H1 (cell line): ENCODE measurements around the gene DOK1. TPM values are rescaled to one million over a fixed set of nuclear protein-coding genes. Genes with fewer than 3 reads are reported as not detected.
"Not testable (repeated sequence)": the region's sequence is repeated elsewhere in the genome, so short reads cannot be mapped to it uniquely, and the experiment has no call there.

Experiments
- CTCF ChIA-PET: fragments of 300-600 bp; sonication (Branson Sonifier 250); formaldehyde crosslinking; loops from one replicate; lab custom pipeline; 2021; ENCODE audit not compliant: partially characterized antibody; lab: Charles Lee
- POLR2A ChIA-PET: fragments of 300-600 bp; sonication (Branson Sonifier 250); formaldehyde crosslinking; loops from one replicate; lab custom pipeline; 2021; ENCODE audit warnings: inconsistent platforms; ENCODE audit not compliant: partially characterized antibody; lab: Charles Lee
- DNase-seq, 2 experiments: peaks; one replicate each; pipeline versions ENCODE4 v3.0.0 to v3.0.0-alpha.2; 2010 to 2022; ENCODE audit warnings: low spot score in 2 of 2, low read depth in 1 of 2, mixed read lengths in 1 of 2
- FAIRE-seq: peaks from 2 replicates; lab custom pipeline; 2011; peaks lifted over from hg19 to GRCh38; lab: Jason Lieb, UNC
- H2AFZ ChIP-seq: 2 replicates; pipeline ENCODE4 v1.8.1; 2012; ENCODE audit warnings: low read length, inconsistent platforms
- H2AK5ac ChIP-seq: 2 replicates; pipeline ENCODE4 v1.6.1; 2013; ENCODE audit warnings: low read depth, low read length
- H2BK120ac ChIP-seq: replicated peaks from 2 replicates; pipeline ENCODE3; 2013; ENCODE audit warnings: low read depth, low read length, inconsistent platforms
- H2BK12ac ChIP-seq: 2 replicates; pipeline ENCODE4 v1.6.1; 2013; ENCODE audit warnings: low read depth, low read length
- H2BK15ac ChIP-seq: 2 replicates; pipeline ENCODE4 v1.6.1; 2013; ENCODE audit warnings: low read length
- H2BK20ac ChIP-seq: 2 replicates; pipeline ENCODE4 v1.6.1; 2013; ENCODE audit warnings: low read length
- H2BK5ac ChIP-seq: 2 replicates; pipeline ENCODE4 v1.6.1; 2013; ENCODE audit warnings: low read depth, low read length
- H3K14ac ChIP-seq: 2 replicates; pipeline ENCODE4 v1.6.1; 2013; ENCODE audit warnings: inconsistent platforms; ENCODE audit not compliant: insufficient read length
- H3K18ac ChIP-seq: 2 replicates; pipeline ENCODE4 v1.6.1; 2013; ENCODE audit warnings: low read length; ENCODE audit errors: extremely low read depth
- H3K23ac ChIP-seq: 2 replicates; pipeline ENCODE4 v1.6.1; 2013; ENCODE audit warnings: inconsistent platforms; ENCODE audit not compliant: insufficient read length
- H3K23me2 ChIP-seq: 2 replicates; pipeline ENCODE4 v1.6.1; 2013; ENCODE audit warnings: low read depth, low read length
- H3K27ac ChIP-seq: 2 replicates; pipeline ENCODE4 v1.6.1; 2011; ENCODE audit warnings: low read depth, low read length, inconsistent platforms
- H3K27me3 ChIP-seq, 4 experiments: replicated peaks in 1 of 4; 1 replicate in 1 of 4; 2 replicates in 3 of 4; pipeline versions ENCODE4 v1.6.1 to v1.8.1; 2011 to 2013; ENCODE audit warnings: low read length in 3 of 4, mild to moderate bottlenecking in 3 of 4, inconsistent platforms in 2 of 4, mixed read lengths in 2 of 4, moderate library complexity in 1 of 4; ENCODE audit not compliant: control insufficient read depth in 3 of 4, insufficient read depth in 3 of 4; ENCODE audit errors: extremely low read depth in 1 of 4
- H3K36me3 ChIP-seq, 4 experiments: 2 replicates each; pipeline versions ENCODE4 v1.6.1 to v1.8.1; 2011 to 2013; ENCODE audit warnings: mild to moderate bottlenecking in 4 of 4, low read length in 3 of 4, moderate library complexity in 2 of 4, control low read depth in 1 of 4, inconsistent platforms in 1 of 4; ENCODE audit not compliant: insufficient read depth in 4 of 4, control insufficient read depth in 2 of 4
- H3K4ac ChIP-seq: replicated peaks from 2 replicates; pipeline ENCODE3; 2013; ENCODE audit warnings: low read length, low read depth, mixed read lengths, inconsistent platforms; ENCODE audit not compliant: insufficient read length
- H3K4me1 ChIP-seq, 4 experiments: replicated peaks in 1 of 4; 1 replicate in 1 of 4; 2 replicates in 3 of 4; pipeline versions ENCODE4 v1.6.1 to v1.8.1; 2011 to 2013; ENCODE audit warnings: low read length in 3 of 4, inconsistent platforms in 2 of 4, mixed read lengths in 1 of 4; ENCODE audit not compliant: insufficient read depth in 4 of 4, control insufficient read depth in 3 of 4
- H3K4me2 ChIP-seq, 2 experiments: 2 replicates each; pipeline versions ENCODE4 v1.6.1 to v1.8.1; 2011 to 2013; ENCODE audit warnings: low read depth in 2 of 2, low read length in 2 of 2, control low read depth in 1 of 2, inconsistent platforms in 1 of 2, mild to moderate bottlenecking in 1 of 2; ENCODE audit not compliant: insufficient read depth in 1 of 2
- H3K4me3 ChIP-seq, 4 experiments: fragments of 200-600, 300-600 bp in 1 of 4; sonication (generic), shearing (Covaris generic), sonication (Bioruptor Twin) in 1 of 4; 2 replicates each; pipeline versions ENCODE4 v1.5.1 to v1.8.1; 2011 to 2016; ENCODE audit warnings: low read length in 4 of 4, low read depth in 3 of 4, control low read depth in 2 of 4, inconsistent platforms in 2 of 4, mild to moderate bottlenecking in 2 of 4, mixed read lengths in 1 of 4, moderate library complexity in 1 of 4; ENCODE audit not compliant: insufficient read depth in 2 of 4; ENCODE audit errors: extremely low read depth in 1 of 4
- H3K56ac ChIP-seq: replicated peaks from 2 replicates; pipeline ENCODE3; 2013; ENCODE audit warnings: low read depth, mild to moderate bottlenecking, mixed read lengths, low read length, inconsistent platforms; ENCODE audit not compliant: insufficient read length
- H3K79me1 ChIP-seq: 2 replicates; pipeline ENCODE4 v1.6.1; 2013; ENCODE audit warnings: low read depth, low read length, control low read depth
- H3K79me2 ChIP-seq, 2 experiments: 2 replicates each; pipeline versions ENCODE4 v1.6.1 to v1.8.1; 2012 to 2013; ENCODE audit warnings: low read length in 2 of 2, mild to moderate bottlenecking in 2 of 2, inconsistent platforms in 1 of 2; ENCODE audit not compliant: insufficient read depth in 2 of 2, control insufficient read depth in 1 of 2
- H3K9ac ChIP-seq, 4 experiments: replicated peaks in 1 of 4; 1 replicate in 1 of 4; 2 replicates in 3 of 4; pipeline versions ENCODE4 v1.6.1 to v1.8.1; 2011 to 2013; ENCODE audit warnings: low read depth in 3 of 4, low read length in 3 of 4, control low read depth in 2 of 4, mild to moderate bottlenecking in 2 of 4, moderate library complexity in 2 of 4, inconsistent platforms in 1 of 4; ENCODE audit errors: extremely low read depth in 1 of 4
- H3K9me3 ChIP-seq, 2 experiments: 2 replicates each; pipeline versions ENCODE4 v1.6.1 to v1.8.1; 2012 to 2013; ENCODE audit warnings: mild to moderate bottlenecking in 2 of 2, moderate library complexity in 2 of 2, control low read depth in 1 of 2, inconsistent platforms in 1 of 2, low read depth in 1 of 2, low read length in 1 of 2, mixed read lengths in 1 of 2; ENCODE audit not compliant: insufficient read depth in 2 of 2
- H4K20me1 ChIP-seq, 2 experiments: replicated peaks in 1 of 2; 2 replicates each; pipeline versions ENCODE3 to v1.8.1; 2011 to 2013; ENCODE audit warnings: inconsistent platforms in 2 of 2, low read length in 2 of 2, mild to moderate bottlenecking in 1 of 2; ENCODE audit not compliant: insufficient read depth in 2 of 2, control insufficient read depth in 1 of 2
- H4K5ac ChIP-seq: 2 replicates; pipeline ENCODE4 v1.6.1; 2013; ENCODE audit warnings: low read length, low read depth, mixed read lengths, inconsistent platforms; ENCODE audit not compliant: insufficient read length
- H4K8ac ChIP-seq: 2 replicates; pipeline ENCODE4 v1.8.0; 2013; ENCODE audit warnings: mild to moderate bottlenecking, moderate library complexity, low read length, inconsistent platforms; ENCODE audit not compliant: insufficient read depth; ENCODE audit errors: extremely low read depth
- H4K91ac ChIP-seq: replicated peaks from 2 replicates; pipeline ENCODE3; 2013; ENCODE audit warnings: low read length, mixed read lengths, inconsistent platforms; ENCODE audit not compliant: insufficient read length
- WGBS, 2 experiments: shearing (Covaris generic) in 1 of 2; methylation state at CpG; one replicate each; pipeline versions ENCODE4 v1.1.6 to v1.1.7; 2013 to 2015; ENCODE audit warnings: low lambda C conversion rate in 2 of 2, mixed read lengths in 2 of 2, inconsistent platforms in 1 of 2, low coverage in 1 of 2, missing lambda C conversion rate in 1 of 2; ENCODE audit not compliant: insufficient replicate concordance in 2 of 2, insufficient coverage in 1 of 2, insufficient read length in 1 of 2; ENCODE audit errors: extremely low coverage in 1 of 2, missing lambda C conversion rate in 1 of 2; 5-methylcytosine and 5-hydroxymethylcytosine counted together
- polyA plus RNA-seq, 7 experiments: library from polyadenylated mRNA; depleted of rRNA in 3 of 7; stranded (reverse) in 5 of 7; unstranded in 2 of 7; fragments of >200 nt in 5 of 7; fragments of 200-250 nt in 2 of 7; gene quantifications; 1 replicate in 5 of 7; 2 replicates in 1 of 7; 4 replicates in 1 of 7; pipeline versions ENCODE4 v1.2.1 to v1.2.3, GENCODE V29; 2011 to 2013; ENCODE audit warnings: missing spikeins in 2 of 7, mixed read lengths in 2 of 7
- total RNA-seq: library from RNA; stranded (reverse); fragmentation: NEBNext Ultra II Directional; extraction: Animal tissue kit (Norgen Biotek cat#: 25700); gene quantifications from 2 replicates; pipeline ENCODE4 v1.2.1, GENCODE V29; 2021

Gene DOK1
- total and polyA plus RNA-seq, 2 of the 8 experiments (the other 6 are each of a cell fraction or from before 2014, with no cell fraction given) = 11.0 to 14.3 TPM

DNA sequence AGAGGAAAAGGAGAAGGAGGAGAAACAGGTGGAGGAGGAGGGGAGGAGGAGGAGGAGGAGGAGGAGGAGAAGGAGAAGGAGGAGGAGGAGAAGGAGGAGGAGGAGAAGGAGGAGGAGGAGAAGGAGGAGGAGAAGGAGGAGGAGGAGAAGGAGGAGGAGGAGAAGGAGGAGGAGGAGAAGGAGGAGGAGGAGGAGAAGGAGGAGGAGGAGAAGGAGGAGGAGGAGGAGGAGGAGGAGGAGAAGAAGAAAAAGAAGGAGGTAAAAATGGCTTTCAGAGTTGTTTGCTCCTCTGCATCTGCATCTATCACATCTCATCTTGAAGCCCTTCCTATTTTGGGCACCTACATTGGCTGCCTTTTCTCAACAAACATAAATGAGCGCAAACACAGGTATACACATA, 6.5 kb downstream of the DOK1 start:
- not testable (repeated sequence) for H2AFZ ChIP-seq, H3K79me2 ChIP-seq, H3K9me3 ChIP-seq, H3K9ac ChIP-seq, H3K4ac ChIP-seq, FAIRE-seq, H3K56ac ChIP-seq, H4K20me1 ChIP-seq, H2BK5ac ChIP-seq, H2BK120ac ChIP-seq, H3K27ac ChIP-seq, H3K4me1 ChIP-seq, H4K5ac ChIP-seq, H2BK12ac ChIP-seq, H2AK5ac ChIP-seq, H3K4me3 ChIP-seq, DNase-seq, H4K91ac ChIP-seq, H3K23ac ChIP-seq, H3K36me3 ChIP-seq, H2BK15ac ChIP-seq, H4K8ac ChIP-seq, H3K23me2 ChIP-seq, H3K18ac ChIP-seq, H3K14ac ChIP-seq, H3K79me1 ChIP-seq, H3K4me2 ChIP-seq, H2BK20ac ChIP-seq
- ChIA-PET POLR2A (interaction anchor here (1.5 kb wide), 1 partner anchor 17 kb away, joined by 3 read pairs; no protein-coding TSS in a partner anchor), CTCF (interaction anchor here (0.6 to 7.5 kb wide), 4 partner anchors 11 to 732 kb away, joined by 3 to 56 read pairs (median 22); partner anchors contain the start of gene STAMBP)
- 91% methylated on average over 1 of the region's 1 CpG; no CpG with 5 or more reads in 1 of the 2 experiments for WGBS, 2 experiments
- H3K27me3 ChIP-seq = peaks cover 0 to 17% (median 11%) of the 10 kb centered on the region in 4 experiments; a peak in 6 of 7 replicates
